Muscle of back (tissue), 11 donors: ENCODE measurements around the gene GALNT17. TPM values are rescaled to one million over a fixed set of nuclear protein-coding genes. Genes with fewer than 3 reads are reported as not detected.
"Not testable (repeated sequence)": the region's sequence is repeated elsewhere in the genome, so short reads cannot be mapped to it uniquely, and the experiment has no call there.

Experiments used
- DNase-seq, 3 donors: peaks; one replicate each; pipeline versions ENCODE4 v3.0.0 to v3.0.0-alpha.2; 2013
- polyA plus RNA-seq, 10 donors: library from polyadenylated mRNA; unstranded; fragments of 120-200 nt; gene quantifications; one replicate each; pipeline ENCODE4 v1.2.1, GENCODE V29; 2013; ENCODE audit not compliant: insufficient read length in 10 of 10

GALNT17 gene
- polyA plus RNA-seq, 10 donors = 26.9 to 44.8 (median 33.3) TPM

- DNase-seq = no peak
These were observed 97.2 kb downstream of the GALNT17 start for GRCh38 chr7:71229148-71229547.

- no peak for DNase-seq
These were observed 97.8 kb downstream of the GALNT17 start for GRCh38 chr7:71229699-71230098.

DNA sequence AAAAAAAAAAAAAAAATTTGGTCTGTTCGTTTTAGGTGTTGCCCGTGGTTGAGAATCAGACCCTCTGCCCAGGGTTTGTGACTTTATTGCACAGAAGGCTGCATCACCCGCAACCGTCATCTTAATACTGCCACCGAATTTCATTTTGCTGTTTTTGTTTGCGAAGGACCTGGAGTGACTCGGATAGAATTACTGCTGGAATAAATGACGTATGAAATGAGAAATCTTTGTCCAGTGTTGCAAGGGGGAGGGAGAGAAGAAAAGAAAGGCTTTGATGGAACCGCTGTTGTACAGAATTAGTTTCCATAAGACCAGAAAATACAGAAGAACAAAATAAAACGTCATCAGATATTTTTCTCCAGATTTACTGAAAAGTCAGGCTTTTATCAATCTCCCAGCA lies 103.3 kb downstream of the GALNT17 start:
- DNase-seq = no peak

DNA sequence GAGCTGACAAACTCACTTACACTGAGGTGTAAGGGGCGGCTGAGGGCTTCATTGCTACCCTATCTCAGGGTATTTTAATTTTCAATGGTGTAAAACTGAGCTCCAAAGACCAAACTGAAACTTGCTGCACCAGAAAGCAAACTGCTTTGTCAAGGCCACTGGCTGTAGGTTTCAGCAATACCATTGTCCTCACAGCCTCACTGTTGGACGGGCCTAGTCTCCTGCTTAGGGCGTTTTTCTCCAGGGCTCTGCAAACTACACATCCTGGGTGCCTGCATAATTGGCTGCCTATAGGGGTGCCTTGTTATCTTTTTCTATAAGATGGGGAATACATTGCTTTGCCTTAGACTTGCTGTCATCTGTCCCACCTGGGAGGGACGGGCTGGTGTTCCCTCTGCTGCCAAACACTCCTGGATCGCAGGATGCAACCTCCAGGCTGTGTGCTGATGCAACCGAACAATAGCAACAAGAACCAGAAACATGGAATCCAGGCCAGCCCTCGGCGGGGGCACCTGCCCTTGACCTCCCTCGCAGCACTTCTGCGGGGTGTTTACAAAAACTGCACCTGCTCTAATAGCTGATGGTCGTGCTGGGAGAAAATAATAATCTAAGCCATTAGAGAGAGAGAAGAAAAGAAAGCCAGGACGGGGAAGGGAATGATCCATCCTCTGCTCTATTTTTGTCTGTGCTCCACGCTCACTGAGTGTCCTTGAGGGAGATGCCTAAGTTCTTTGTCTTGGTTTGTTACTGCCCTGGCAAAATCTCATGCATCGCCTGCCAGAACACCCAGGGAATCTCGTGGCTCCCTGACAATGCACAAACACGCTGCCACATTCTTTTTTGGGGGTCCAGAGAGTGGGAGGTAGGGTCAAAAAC lies 104.5 kb downstream of the GALNT17 start:
- peak in 1 of 3 donors; percentile 43 for DNase-seq

DNA sequence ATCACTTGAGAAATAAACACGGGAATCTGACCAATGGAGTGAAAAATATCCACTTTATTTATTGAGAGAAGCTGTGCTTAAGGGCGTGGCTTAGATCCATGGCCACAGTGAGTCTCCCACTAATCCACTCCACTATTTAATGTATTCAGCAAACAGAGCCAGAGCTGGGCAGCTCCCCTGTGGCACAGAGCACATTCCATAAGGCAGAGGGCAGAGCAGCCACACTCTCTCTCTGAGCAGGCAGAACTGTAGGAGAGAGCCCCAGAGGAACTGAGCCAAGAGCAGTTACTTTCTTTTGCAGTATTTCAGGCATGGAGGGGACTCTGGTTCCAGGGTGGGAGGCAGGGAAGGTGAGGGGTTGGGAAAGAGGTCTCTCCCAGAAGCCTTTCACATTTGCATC lies 106.0 kb downstream of the GALNT17 start:
- DNase-seq = peak in 1 of 3 donors; percentile 39

DNA sequence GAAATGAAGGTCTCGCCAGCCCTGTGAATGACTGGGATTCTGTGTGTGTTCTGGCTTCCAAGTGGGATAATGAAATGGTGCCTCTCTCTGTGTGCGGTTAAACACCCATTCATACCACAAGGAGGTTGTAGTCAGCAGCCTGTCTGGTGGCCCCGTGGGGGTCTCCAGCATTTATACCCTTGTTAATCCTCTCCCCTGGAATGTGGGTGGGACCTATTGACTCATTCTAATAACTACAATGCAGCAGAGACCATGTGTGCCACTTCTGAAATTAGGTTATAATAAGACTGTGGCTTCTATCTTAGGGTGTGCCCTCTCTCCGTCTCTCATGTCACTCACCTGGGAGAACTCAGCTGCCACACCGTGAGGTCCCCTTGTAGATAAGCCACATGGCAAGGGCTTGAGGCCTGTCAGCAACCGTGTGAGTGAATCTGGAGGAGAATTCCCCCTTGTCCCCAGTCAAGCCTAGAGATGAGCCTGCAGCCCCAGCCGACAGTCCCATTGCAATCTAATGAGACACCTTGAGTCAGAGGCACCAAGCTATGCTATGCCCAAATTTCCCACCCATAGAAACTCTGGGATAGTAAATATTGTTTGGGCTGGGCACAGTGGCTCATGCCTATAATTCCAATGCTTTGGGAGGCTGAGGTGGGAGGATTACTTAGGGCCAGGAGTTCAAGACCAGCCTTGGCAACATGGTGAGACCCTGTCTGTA lies 106.8 kb downstream of the GALNT17 start:
- no peak for DNase-seq

DNA sequence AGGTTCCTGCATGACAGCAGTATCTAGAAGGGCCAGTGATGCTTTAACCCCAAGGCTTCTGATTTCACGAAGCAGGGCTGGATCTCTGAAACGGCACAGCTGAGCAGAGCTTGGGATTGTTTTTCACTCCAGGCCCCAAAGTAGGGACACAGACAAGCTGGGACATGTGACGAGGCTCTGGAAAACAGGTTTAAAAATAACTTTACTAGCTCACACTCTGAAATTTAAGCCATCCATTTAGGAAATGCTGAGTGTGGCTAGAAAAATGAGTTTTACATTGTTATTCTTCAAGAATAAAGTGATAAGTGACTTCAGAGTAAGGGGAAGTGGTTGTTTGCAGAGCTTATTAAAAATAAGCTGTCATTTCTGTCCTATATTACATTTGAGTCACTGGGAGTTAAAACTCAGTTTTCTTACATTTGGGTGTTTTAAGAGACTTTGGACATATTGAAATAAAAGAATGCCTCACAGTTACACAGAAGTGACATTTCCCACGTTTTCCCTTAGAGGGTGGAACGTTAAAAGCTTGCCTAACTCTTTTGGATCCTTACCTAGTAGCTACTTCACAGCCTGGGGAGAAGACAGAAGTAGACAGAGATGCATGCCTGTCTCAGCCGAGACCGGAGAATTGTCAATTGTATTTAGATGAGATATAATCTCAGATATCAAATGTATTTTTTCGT lies 107.8 kb downstream of the GALNT17 start:
- peak; percentile 57 to 65 (median 58) for DNase-seq

DNA sequence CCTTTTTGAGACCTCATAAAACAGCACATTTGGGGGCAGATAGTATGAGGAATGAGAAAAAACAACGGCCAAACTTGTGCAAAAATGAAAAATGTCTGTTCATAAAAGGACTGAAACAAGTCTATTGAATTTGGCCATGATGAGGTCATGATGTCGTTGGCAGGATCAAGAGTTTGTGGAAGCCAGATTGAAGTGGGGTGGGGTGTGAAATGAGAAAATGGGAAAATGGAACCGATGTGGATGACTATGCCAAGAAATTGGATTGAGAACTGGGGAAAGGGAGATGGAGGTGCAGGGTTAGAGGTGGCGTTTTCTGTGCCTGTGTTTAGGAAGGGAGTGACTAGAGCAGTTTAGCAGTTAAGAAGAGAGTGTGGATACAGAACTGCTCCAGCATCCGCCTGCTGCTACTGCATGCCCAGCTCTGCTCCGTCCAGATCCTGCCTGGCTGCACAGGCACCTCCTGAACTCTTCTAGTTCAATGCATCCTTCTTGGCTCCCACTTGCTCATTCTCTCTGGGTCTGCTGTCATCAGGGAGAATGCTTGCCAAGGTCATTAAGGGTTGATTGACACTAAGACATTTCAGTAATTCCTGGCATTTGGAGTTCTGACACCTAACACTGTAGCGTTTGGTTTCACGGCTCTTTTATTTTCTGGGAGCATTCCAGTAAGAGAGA lies 111.9 kb downstream of the GALNT17 start:
- DNase-seq = peak; percentile 39 to 73 (median 60)

DNA sequence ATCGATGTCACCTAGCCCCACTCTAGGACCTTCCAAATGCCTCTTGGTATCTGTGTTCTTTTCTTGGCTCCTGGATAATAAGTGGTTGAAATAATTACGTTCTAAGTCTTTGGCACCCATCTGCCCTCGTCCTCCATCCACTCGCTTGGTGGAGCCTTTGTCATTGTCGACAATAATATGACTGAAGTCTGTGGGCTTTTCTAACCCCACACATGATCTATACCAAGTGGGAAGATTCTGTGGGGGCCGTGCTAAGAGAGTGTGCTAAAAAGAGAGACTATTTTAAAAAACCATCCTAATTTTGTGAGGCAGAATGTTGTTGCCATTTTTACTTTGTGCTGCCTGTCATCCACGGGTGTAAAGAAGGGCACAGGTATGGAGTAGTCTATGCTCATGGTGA lies 113.1 kb downstream of the GALNT17 start:
- DNase-seq = no peak

GRCh38 chr7:71251706-71252105 lies 119.8 kb downstream of the GALNT17 start:
- DNase-seq = no peak

- peak in 2 of 3 donors; percentile 58 to 75 for DNase-seq
These were observed 122.8 kb downstream of the GALNT17 start for GRCh38 chr7:71254751-71255150.

GRCh38 chr7:71255537-71256178 lies 123.7 kb downstream of the GALNT17 start:
- no peak for DNase-seq

GRCh38 chr7:71261066-71261465 lies 129.1 kb downstream of the GALNT17 start:
- DNase-seq = no peak

DNA sequence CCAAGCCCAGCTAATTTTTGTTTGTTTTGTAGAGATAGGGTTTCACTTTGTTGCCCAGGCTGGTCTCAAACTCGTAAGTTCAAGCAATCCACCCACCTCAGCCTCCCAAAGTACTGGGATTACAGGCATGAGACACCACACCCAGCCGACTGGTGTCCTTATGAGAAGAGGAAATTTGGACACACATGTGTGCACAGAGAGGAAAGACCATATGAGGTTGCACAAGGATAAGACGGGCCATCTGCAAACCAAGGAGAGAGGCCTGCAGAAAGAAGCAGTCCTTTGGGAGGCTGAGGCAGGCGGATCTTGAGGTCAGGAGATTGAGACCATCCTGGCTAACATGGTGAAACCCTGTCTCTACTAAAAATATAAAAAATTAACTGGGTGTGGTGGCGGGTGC lies 130.9 kb downstream of the GALNT17 start:
- not testable (repeated sequence) for DNase-seq

- DNase-seq = no peak
These were observed 132.1 kb downstream of the GALNT17 start for GRCh38 chr7:71264005-71264404.

DNA sequence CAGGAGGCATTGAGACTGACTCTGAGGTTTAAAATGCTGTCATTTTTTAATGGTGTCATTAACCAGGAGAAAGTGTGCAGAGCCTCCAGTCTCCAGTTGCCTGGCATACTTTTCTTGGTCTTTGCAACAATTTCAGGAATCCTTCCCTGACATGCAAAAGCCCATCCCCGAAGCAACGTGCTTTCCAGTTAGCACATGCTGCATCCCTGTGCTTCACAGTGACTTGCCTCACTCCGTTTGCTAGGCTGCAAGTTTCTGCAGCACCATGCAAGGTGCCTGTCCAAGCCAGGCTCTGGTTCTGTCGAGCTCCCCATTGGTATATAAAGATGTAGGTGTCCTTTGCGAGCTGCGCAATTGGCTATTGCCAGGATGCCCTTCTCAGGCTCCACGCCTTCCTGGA lies 135.0 kb downstream of the GALNT17 start:
- DNase-seq = no peak

- DNase-seq = no peak
These were observed 136.0 kb downstream of the GALNT17 start for GRCh38 chr7:71267734-71268469.

DNA sequence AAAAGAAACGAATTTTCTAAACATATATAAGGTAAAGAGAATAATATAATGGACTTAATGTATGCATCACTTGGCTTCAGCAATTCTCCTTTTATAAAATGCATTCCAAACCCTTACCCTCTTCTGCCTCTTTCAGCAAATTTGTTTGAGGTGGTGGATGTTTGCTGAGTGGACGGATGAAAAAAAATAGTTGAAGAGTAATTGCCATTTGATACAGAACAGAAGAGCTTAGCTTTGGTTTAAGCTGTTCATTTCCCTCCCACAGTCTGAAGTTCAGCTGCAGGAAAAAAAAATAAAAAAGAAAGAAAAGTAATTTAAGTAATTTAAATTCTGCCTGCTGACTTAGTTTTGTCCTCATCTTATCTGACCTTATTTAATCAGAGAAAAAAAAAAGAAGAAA lies 138.6 kb downstream of the GALNT17 start:
- no peak for DNase-seq

- peak in 1 of 3 donors; percentile 33 for DNase-seq
These were observed 139.3 kb downstream of the GALNT17 start for GRCh38 chr7:71271203-71271602.
